ENCODE results near the gene SBF2.
A peak's percentile ranks its signal among the peaks of the same experiment; 100 is the strongest.

Gene SBF2

DNA sequence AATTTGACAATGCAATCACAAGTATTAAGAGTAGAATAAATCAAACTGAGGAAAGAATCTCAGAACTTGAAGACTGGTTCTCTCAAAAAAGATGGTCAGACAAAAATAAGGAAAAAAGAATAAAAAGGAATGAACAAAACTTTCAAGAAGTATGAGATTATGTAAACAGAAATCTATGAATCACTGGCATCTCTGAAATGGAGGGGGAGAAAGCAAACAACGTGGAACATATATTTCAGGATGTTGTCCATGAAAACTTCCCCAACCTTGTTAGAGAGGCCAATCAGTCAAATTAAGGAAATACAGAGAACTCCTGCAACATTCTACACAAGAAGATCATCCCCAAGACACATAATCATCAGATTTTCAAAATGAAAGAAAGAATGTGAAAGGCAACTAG, 235.7 kb downstream of the SBF2 start:
- no peak for DNase-seq (ENCODE audit: extremely low spot score)
- TF ChIP-seq FOXK2 (IDR thresholded peaks at IDR 0.05) (no peak), SUZ12 (IDR thresholded peaks at IDR 0.05) (no peak), L3MBTL2 (conservative IDR thresholded peaks at IDR 0.05) (no peak), BHLHE40 (IDR thresholded peaks at IDR 0.05; ENCODE audit: borderline replicate concordance) (no peak), ARNT (IDR thresholded peaks at IDR 0.05) (no peak), SP1 (IDR thresholded peaks at IDR 0.05) (no peak), TARDBP (IDR thresholded peaks at IDR 0.05) (no peak), HDGF (IDR thresholded peaks at IDR 0.05; ENCODE audit: borderline replicate concordance) (no peak), FOXM1 (IDR thresholded peaks at IDR 0.05; ENCODE audit: borderline replicate concordance) (no peak), NFRKB (IDR thresholded peaks at IDR 0.05) (no peak), LEF1 (IDR thresholded peaks at IDR 0.05; ENCODE audit: borderline replicate concordance) (no peak), CTBP1 (IDR thresholded peaks at IDR 0.05; ENCODE audit: borderline replicate concordance) (no peak), ELF4 (IDR thresholded peaks at IDR 0.05) (no peak), FOXA1 (IDR thresholded peaks at IDR 0.05) (no peak), ZNF384 (IDR thresholded peaks at IDR 0.05) (no peak)
- TF ChIP-seq, protein P1, sequence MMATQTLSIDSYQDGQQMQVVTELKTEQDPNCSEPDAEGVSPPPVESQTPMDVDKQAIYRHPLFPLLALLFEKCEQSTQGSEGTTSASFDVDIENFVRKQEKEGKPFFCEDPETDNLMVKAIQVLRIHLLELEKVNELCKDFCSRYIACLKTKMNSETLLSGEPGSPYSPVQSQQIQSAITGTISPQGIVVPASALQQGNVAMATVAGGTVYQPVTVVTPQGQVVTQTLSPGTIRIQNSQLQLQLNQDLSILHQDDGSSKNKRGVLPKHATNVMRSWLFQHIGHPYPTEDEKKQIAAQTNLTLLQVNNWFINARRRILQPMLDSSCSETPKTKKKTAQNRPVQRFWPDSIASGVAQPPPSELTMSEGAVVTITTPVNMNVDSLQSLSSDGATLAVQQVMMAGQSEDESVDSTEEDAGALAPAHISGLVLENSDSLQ (IDR thresholded peaks at IDR 0.05) = no peak
- ChIA-PET POLR2A (no interaction called here), CTCF (no interaction called here)

GRCh38 chr11:10051868-10052586, 242.0 kb downstream of the SBF2 start:
- ChIA-PET POLR2A (no interaction called here), CTCF (no interaction called here)
- DNase-seq (ENCODE audit: extremely low spot score) = no peak
- TF ChIP-seq LEF1 (IDR thresholded peaks at IDR 0.05; ENCODE audit: borderline replicate concordance) = no peak
- TF ChIP-seq SUZ12 (IDR thresholded peaks at IDR 0.05) = no peak
- TF ChIP-seq ZNF384 (IDR thresholded peaks at IDR 0.05) = no peak
- no peak for TF ChIP-seq NFRKB (IDR thresholded peaks at IDR 0.05)
- no peak for TF ChIP-seq ARNT (IDR thresholded peaks at IDR 0.05)
- no peak for TF ChIP-seq L3MBTL2 (conservative IDR thresholded peaks at IDR 0.05)
- TF ChIP-seq FOXA1 (IDR thresholded peaks at IDR 0.05) = no peak
- TF ChIP-seq FOXK2 (IDR thresholded peaks at IDR 0.05) = no peak
- TF ChIP-seq, protein P1 (IDR thresholded peaks at IDR 0.05) = no peak
- no peak for TF ChIP-seq TARDBP (IDR thresholded peaks at IDR 0.05)
- TF ChIP-seq HDGF (IDR thresholded peaks at IDR 0.05; ENCODE audit: borderline replicate concordance) = no peak
- no peak for TF ChIP-seq BHLHE40 (IDR thresholded peaks at IDR 0.05; ENCODE audit: borderline replicate concordance)
- TF ChIP-seq ELF4 (IDR thresholded peaks at IDR 0.05) = no peak
- TF ChIP-seq FOXM1 (IDR thresholded peaks at IDR 0.05; ENCODE audit: borderline replicate concordance) = no peak
- no peak for TF ChIP-seq SP1 (IDR thresholded peaks at IDR 0.05)

DNA sequence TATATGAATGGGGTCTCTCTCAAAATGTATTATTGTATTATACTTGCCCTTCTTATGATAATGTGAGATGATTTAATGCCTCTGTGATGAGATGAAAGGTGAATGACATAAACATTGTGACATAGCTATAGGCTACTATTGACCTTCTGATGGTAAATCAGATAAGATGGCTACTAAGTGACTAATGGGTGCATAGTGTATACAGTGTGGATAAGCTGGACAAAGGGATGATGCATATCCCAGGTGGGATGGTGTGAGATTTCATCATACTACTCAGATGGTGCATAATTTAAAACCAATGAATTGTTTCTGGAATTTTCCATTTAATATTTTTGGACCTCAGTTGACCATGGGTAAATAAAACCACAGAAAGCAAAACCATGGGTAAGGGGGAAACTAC, 243.5 kb downstream of the SBF2 start:
- DNase-seq (ENCODE audit: extremely low spot score) = no peak
- CTCF ChIA-PET = no interaction called here
- TF ChIP-seq FOXM1 (IDR thresholded peaks at IDR 0.05; ENCODE audit: borderline replicate concordance) (no peak), FOXK2 (IDR thresholded peaks at IDR 0.05) (no peak)
- POLR2A ChIA-PET = no interaction called here

DNA sequence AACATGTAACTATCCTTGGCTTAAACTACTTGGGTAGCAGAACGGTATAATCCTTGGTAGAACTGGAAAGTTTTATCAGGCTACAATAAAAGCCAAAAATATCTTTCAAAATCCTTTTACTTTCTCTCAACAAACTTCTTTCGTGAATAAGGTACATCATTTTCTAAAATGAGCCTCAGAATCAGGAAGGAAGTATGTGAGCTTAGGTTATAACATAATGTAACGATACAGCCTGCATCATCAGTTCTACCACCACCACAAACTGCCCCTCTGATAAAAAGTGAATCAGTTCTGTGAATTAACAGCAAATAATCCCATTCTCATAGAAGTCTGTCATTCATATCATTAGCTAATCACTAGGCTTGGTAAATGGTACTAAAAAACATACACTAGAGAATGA, 244.3 kb downstream of the SBF2 start:
- no peak for DNase-seq (ENCODE audit: extremely low spot score)
- ChIA-PET CTCF (no interaction called here), POLR2A (no interaction called here)
- TF ChIP-seq FOXM1 (IDR thresholded peaks at IDR 0.05; ENCODE audit: borderline replicate concordance) = no peak

GRCh38 chr11:10048350-10048749, 245.7 kb downstream of the SBF2 start:
- TF ChIP-seq, protein P1 (IDR thresholded peaks at IDR 0.05) = peak; percentile 31; the same call in 1 of the 2 replicates
- no peak for TF ChIP-seq SUZ12 (IDR thresholded peaks at IDR 0.05)
- no peak for DNase-seq (ENCODE audit: extremely low spot score)
- ChIA-PET CTCF (interaction anchor here (0.8 kb wide), 1 partner anchor 37 kb away, joined by 3 read pairs; no protein-coding TSS in a partner anchor), POLR2A (no interaction called here)

GRCh38 chr11:10044618-10045017, 249.4 kb downstream of the SBF2 start:
- CTCF ChIA-PET = no interaction called here
- TF ChIP-seq FOXK2 (IDR thresholded peaks at IDR 0.05) (no peak), FOXA1 (IDR thresholded peaks at IDR 0.05) (no peak), LEF1 (IDR thresholded peaks at IDR 0.05; ENCODE audit: borderline replicate concordance) (no peak), L3MBTL2 (conservative IDR thresholded peaks at IDR 0.05) (no peak), HDGF (IDR thresholded peaks at IDR 0.05; ENCODE audit: borderline replicate concordance) (no peak), SP1 (IDR thresholded peaks at IDR 0.05) (no peak), ARNT (IDR thresholded peaks at IDR 0.05) (no peak), CTBP1 (IDR thresholded peaks at IDR 0.05; ENCODE audit: borderline replicate concordance) (no peak), SUZ12 (IDR thresholded peaks at IDR 0.05) (no peak), ZNF384 (IDR thresholded peaks at IDR 0.05) (no peak), ELF4 (IDR thresholded peaks at IDR 0.05) (no peak), TARDBP (IDR thresholded peaks at IDR 0.05) (no peak), BHLHE40 (IDR thresholded peaks at IDR 0.05; ENCODE audit: borderline replicate concordance) (no peak)
- TF ChIP-seq, protein P1 (IDR thresholded peaks at IDR 0.05) = no peak
- no peak for DNase-seq (ENCODE audit: extremely low spot score)
- POLR2A ChIA-PET = no interaction called here

All from HEK293T (cell line).